Cardiac fibroblast (primary cell): Measurements from ENCODE around the gene STXBP6.
A peak's percentile ranks its signal among the peaks of the same experiment; 100 is the strongest.

Experiments used
- DNase-seq, 2 donors: peaks; one replicate each; pipeline versions ENCODE4 v3.0.0 to v3.0.0-alpha.2; 2010; ENCODE audit warnings: low read depth in 2 of 2
- H3K4me3 ChIP-seq, 2 donors: replicated peaks in 1 of 2; 1 replicate in 1 of 2; 2 replicates in 1 of 2; pipeline ENCODE4 v1.5.1; 2011; ENCODE audit warnings: low read depth in 2 of 2, low read length in 2 of 2, mild to moderate bottlenecking in 2 of 2, moderate library complexity in 1 of 2
- CTCF ChIP-seq: IDR thresholded peaks from one replicate; pipeline ENCODE4 v1.5.1; 2011; ENCODE audit warnings: low read depth, mild to moderate bottlenecking, low read length, inconsistent platforms

Gene STXBP6

DNA sequence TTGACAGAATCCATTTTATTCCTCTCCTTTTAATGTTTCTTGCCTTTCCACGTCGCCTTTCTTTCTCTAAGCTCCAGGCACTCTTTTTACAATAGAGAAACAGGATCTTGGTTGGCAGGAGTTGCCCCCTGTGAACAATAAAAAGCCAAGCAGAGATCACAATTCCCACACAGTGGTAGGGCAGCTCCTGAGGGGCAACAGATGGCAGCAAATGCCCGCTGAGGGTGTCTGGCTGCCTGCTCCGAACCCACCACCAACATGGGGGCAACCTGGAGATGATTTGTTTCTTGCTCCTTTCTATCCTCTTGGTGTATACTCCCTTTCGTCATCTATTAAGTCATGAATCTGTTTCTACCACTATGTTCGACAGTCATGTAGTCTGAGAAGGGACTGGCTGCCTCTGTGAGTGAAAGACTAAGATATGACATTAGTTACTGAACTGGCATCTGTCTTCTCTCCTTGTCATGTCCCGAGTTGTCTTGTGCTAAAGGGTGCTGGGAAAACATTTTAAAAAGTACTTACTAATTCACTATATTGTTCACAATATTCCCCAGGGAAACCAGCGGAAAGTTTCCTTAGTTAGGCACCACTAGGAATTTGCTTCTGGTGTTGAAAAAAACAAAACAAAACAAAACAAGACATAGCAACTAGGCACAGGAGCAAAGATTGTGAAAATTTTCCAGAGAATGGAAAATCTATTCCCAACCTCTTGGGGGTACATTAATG is 170.1 kb downstream of the STXBP6 start:
- no peak overlapping the region for H3K4me3 ChIP-seq
- no peak for TF ChIP-seq CTCF
- DNase-seq = peak; percentile 56 to 67

GRCh38 chr14:24876996-24877395 is 173.0 kb downstream of the STXBP6 start:
- no peak overlapping the region for H3K4me3 ChIP-seq
- no peak for DNase-seq
- TF ChIP-seq CTCF = no peak

- H3K4me3 ChIP-seq = no peak overlapping the region
- no peak for DNase-seq
- TF ChIP-seq CTCF = no peak
Measured at GRCh38 chr14:24875991-24876878, 173.7 kb downstream of the STXBP6 start.

GRCh38 chr14:24875203-24875838 is 174.6 kb downstream of the STXBP6 start:
- no peak overlapping the region for H3K4me3 ChIP-seq
- TF ChIP-seq CTCF = no peak
- DNase-seq = peak in 1 of 2 donors; percentile 20

- no peak for DNase-seq
- TF ChIP-seq CTCF = no peak
- H3K4me3 ChIP-seq = no peak overlapping the region
Measured at GRCh38 chr14:24874514-24875202, 175.3 kb downstream of the STXBP6 start.

GRCh38 chr14:24873551-24873950 is 176.4 kb downstream of the STXBP6 start:
- no peak overlapping the region for H3K4me3 ChIP-seq
- no peak for TF ChIP-seq CTCF
- no peak for DNase-seq
